ENCODE results near the gene DCDC2C.

Gene DCDC2C

DNA sequence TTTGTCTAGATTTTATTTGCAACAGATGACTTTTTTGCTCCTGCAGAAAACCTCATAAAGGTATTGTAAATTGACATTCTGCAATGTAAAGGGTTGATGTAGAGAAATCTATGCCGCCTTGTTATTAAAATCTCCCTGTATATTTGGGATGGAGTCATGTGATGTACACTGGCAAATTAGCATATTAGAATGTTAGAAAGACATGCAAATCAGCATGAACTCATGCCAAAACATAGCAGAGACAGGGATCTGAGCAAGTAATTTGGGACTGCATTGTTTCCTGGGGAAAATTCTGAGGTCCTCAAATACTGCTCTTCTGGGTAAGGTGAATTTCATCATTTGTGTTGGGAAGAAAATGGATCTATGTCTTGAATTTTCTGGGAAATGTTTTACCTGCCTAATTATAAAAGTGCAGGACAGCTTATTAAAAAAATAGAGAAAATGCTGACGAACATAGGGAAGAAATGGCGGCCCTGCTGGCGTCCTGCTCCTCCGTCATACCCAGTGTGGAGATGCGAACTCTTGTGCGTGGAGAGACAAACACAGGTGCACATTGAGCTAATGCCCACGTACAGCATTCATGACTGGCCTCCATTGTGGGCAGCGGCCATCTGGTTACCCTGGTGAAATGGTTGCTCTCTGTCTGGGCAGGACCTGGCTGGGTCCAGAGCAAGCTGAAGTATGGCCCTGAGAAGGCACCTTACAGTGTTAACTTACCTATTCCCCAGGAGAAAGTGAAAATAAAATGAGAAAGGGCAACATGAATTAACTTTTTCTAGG is 29.1 kb upstream of the DCDC2C start:
- no peak for DNase-seq

DNA sequence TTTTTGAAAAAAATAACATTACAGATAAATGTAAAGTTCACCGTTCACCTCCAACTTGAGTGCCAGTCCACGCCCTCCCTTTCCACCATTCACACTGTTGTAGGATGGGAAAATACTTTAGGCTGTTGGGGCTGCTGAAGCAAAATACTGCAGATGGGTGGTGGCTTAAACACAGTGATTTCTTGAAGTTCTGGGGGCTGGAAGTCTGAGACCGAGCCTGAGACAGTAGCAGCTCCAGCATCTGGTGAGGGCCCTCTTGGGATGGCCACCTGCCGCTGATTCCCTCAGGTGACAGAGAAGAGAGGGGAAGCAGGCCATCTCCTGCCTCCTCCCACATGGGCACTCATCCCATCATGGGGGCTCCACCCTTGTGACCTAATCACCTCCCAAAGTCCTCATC is 27.7 kb upstream of the DCDC2C start:
- DNase-seq, result no peak

DNA sequence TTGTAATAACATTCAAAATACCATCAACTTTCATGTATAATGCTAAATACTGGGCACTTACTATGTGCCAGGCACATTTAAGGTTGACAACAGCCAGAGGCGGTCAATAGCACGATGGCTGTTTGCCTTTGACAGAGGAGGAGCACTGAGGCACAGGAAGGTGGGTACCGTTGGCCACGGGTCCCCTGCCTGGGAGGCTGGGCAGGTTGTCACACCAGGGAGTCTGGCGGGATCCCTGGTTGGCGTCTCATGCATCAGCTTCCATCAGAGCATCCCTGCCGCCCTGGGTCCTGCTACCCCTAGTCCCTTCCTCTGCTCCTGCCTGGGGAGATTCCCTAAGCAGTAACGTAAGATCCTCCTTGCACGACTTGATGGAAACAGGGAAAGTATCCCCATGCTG is 25.9 kb upstream of the DCDC2C start:
- no peak for DNase-seq

DNA sequence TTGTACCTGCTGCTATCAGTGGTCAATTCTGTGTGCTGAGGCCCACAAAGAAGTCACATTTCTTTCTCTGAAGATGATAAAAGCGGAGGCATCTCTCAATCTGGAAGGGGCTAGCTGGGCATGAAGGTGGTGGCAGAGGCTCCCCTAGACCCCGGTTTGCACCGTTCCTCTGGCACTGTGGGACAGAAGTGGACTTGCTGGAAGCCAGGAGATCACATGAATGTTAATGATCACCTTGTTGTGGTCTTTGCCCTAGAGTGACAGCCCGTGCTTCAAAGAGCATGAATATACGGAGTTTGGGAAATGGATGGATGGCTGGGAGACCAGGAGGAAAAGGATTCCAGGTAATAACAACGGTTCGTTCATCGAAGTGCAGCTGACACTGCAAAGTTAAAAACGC is 25.2 kb upstream of the DCDC2C start:
- DNase-seq, result no peak

DNA sequence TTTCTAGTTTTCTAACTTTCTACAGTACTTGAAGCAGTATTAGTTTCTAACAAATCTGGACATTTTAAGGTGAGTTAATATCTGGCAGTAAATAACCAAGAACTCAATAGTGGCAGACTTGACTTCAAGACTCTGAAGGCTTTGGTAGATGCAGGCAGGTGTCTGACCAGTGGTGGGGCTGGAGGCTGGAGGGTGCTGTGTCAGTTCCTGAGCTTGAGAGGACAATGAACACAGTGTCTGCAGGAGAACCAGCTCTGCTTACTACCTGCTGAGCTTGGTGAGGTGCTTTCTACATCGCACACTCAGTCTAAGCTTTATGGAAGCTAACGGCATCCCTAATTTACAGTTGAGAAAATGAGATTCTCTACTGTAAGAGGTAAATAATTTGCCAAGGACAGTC is 24.2 kb upstream of the DCDC2C start:
- no peak for DNase-seq

GRCh38 chr2:3679616-3680393 is 23.6 kb upstream of the DCDC2C start:
- DNase-seq, result no peak

GRCh38 chr2:3680548-3681345 is 22.6 kb upstream of the DCDC2C start:
- no peak for DNase-seq

DNA sequence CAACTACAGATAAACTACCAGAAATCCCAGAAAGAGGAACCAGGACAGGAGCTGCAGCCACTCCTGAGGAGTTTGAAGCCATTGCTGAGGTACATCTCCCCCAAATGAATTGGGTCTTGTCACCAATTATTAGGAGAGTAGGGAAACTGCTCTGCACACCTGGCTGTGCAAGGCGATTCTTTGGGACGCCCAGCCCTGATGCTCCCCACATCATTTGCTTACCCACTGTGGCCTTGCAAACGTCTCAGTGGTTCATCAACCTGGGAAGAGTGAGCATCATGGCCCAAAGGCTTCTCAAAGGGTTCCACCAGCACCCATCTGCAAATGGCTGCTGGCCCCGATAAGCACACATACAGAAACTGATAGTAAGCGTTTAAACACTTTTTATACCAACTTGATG is 21.8 kb upstream of the DCDC2C start:
- no peak for DNase-seq

GRCh38 chr2:3682811-3683210 is 20.6 kb upstream of the DCDC2C start:
- DNase-seq, result no peak

DNA sequence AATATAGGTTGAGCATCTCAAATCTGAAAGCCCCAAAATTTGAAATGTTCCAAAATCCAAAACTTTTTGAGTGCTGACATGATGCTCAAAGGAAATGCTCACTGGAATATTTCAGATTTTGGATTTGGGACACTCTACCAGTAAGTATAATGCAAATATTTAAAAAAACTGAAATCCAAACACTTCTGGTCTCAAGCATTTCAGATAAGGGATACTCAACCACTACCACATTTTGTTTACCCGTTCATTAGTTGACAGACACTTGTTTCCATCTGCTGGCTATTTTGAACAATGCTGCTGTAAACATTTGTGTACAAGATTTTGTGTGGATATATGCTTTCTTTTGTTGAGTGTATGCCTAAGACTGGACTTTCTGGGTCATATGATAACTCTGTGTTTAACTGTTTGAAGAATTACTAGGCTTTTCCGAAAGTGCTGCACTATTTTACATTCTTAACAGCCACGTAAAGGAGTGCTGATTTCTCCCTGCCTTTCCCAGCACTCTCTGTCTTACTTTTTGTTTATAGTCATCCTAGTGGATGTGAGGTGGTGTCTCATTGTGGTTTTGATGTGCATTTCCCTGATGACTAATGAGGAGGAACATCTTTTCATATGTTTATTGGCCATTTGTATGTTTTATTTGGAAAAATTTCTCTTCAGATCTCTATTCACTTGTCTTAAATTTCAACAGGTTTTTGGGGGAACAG is 19.5 kb upstream of the DCDC2C start:
- DNase-seq, result no peak

GRCh38 chr2:3689998-3690748 is 13.2 kb upstream of the DCDC2C start:
- DNase-seq, result no peak

GRCh38 chr2:3692375-3692774 is 11.0 kb upstream of the DCDC2C start:
- DNase-seq, result no peak

- no peak for DNase-seq
Observed at GRCh38 chr2:3696545-3696944, 6.8 kb upstream of the DCDC2C start.

DNA sequence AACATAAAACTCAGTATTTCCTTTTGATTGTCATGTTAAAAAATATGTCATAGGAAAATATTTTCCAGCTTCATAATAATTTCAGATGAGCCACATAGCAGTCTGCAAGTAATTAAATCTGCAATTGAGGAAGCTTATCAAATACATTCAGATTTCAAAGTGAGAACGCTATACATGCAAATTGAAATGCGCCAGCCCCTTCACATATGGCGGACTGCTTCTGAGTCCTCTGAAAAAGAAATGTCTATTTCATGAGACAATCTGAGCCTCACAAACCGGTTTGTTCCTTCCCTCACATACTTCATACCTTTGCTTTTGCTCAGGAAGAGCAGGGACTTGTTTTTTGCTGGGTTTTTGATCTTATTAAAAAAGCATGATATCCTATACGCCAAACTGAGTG is 2.3 kb upstream of the DCDC2C start:
- no peak for DNase-seq

- no peak for DNase-seq
Observed at GRCh38 chr2:3703757-3704355, 481 bp downstream of the DCDC2C start.

- DNase-seq, result no peak
Observed at GRCh38 chr2:3704692-3705091, 1.3 kb downstream of the DCDC2C start.

DNA sequence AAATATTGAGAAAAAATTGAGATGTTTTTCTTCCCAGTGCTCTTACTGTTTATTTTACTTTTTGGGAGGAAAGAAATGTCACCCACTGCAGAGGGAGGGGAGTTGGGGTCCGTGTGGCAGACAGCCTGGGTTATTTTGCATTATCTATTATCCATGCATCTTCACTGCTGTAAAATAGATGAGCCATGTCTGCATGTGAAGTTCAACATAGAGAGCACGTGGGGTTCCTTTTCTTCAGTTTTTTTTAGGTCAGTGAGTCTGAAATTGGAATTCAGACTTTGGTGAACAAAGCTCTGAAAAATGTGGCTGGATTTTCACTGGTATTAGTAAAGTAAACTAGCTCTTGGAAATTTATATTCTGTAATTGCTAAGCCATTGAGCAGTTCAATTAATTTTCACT is 2.4 kb downstream of the DCDC2C start:
- no peak for DNase-seq

DNA sequence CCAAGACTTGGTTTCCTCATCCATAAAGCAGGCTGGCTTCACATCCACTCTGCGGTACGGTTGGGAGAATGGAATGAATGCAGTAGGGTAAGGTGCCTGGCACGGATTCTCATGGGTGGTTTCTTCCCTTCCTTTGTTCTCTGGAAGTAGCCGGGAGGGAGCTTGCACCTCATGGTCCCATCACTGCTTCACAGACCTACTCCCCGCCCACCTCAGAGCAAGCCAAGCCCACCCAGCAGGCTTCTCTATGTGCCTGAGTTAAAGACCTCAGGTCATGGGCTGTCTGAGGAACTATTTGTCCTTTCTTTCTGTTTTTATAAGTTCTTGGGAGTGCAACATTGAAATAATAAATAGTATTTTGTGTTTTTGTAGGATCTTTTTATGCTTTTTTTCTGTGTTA is 3.5 kb downstream of the DCDC2C start:
- no peak for DNase-seq

- no peak for DNase-seq
Observed at GRCh38 chr2:3708576-3708975, 5.2 kb downstream of the DCDC2C start.

DNA sequence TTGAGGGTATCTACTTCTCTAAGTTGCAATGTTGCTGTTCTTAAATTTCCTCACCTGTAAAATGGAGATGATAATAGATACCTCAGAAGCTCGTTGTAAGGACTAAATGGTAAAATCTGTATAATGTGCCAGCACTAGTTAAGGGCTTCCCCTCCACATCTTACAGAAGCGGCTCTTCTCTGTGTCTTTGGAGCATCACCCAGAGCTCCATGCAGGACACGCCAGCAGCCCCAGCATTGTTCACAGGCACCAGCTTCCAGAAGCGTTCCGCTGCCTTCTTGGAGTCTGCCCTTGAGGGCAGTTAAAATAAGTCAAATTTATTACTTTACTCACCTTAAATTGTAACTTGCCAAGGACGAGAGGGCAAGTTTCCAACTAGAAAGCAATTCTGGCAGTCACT is 5.8 kb downstream of the DCDC2C start:
- no peak for DNase-seq

- DNase-seq, result no peak
Observed at GRCh38 chr2:3712424-3712823, 9.0 kb downstream of the DCDC2C start.

Measured in CD4-positive, alpha-beta T cell treated with Interleukin-17A for 4 hours (primary cell).